Activated CD4-positive, CD25-positive, alpha-beta regulatory T cell treated with anti-CD3 and anti-CD28 coated beads, Interleukin-2, amount 50 U/mL, for 24 hours (primary cell): Measurements from ENCODE around the gene LMX1B.
"Not testable (repeated sequence)": the region's sequence is repeated elsewhere in the genome, so short reads cannot be mapped to it uniquely, and the experiment has no call there.

Source experiments
- ATAC-seq, 2 donors: fragments of 150-1000 bp; cut with Tn5 transposase; one replicate each; pipeline ENCODE4 v1.10.0; 2021; ENCODE audit warnings: mild to moderate bottlenecking in 1 of 2, moderate library complexity in 1 of 2

LMX1B gene

DNA sequence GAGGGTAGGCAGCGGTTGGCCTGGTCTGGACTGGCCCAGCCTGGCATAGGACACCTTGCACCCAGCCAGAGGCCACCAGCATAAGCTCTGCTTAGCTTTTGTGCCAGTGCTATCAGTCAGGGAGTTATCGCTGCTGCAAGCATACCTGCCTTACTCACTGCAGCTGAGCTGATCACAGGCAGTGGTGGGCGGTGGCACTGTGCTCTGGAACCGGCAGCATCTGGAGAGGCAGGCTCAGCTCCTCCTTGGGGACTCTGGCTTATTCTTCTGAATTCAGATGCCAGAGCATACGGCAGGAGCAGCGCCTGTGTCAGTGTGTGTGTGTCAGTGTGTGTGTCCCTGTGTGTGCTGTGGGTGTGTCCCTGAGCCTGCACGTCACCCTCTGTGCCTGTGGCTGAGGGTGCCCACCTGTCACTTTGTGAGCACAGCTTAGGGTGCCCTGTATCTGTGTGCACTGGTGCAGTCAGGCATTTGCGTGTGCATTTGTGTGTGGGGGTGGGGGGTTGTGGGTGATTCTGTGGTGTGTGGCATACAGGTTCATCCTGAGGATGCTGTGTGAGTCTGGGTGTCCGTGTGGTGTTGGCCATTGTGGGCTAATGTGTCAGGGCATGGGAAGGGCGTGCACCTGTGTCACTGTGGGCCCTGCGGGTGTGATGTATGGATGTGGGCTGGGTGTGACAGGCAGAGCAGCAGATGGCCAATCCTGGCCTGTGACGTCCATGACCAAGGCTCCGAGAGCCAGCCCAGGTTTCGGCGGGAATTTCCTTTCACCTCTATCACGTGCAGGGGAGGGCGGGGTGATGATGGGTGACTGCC is 23.5 kb downstream of the LMX1B start:
- no peak for ATAC-seq

DNA sequence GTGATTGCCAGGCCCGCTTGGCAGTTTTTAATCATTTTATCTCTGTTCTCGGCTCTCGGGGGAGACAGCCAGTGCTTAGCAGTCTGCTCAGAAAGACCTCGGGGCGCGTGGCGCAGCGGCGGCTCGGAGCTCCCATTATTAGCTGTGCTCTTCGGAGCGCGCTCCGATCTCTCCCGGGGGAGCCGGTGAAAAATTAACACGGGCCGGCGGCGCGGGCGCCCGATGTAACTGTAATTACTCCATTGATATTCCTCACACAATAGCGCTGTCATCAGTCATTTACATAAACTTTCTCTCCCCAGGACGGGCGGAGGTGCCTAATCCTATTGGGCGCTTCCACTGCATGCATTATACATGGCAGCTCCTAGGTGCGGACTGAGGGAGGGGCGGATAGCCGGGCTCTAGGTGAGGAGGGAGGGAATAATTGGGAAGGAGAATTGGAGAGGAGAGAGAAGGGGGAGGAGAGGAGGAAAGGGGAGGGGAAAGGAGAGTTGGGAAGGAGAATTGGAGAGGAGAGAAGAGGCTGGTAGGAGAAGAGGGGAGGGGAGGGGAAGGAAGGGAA is 24.9 kb downstream of the LMX1B start:
- ATAC-seq, result no peak

GRCh38 chr9:126639318-126640000 is 25.7 kb downstream of the LMX1B start:
- no peak for ATAC-seq

GRCh38 chr9:126641118-126641851 is 27.6 kb downstream of the LMX1B start:
- no peak for ATAC-seq

DNA sequence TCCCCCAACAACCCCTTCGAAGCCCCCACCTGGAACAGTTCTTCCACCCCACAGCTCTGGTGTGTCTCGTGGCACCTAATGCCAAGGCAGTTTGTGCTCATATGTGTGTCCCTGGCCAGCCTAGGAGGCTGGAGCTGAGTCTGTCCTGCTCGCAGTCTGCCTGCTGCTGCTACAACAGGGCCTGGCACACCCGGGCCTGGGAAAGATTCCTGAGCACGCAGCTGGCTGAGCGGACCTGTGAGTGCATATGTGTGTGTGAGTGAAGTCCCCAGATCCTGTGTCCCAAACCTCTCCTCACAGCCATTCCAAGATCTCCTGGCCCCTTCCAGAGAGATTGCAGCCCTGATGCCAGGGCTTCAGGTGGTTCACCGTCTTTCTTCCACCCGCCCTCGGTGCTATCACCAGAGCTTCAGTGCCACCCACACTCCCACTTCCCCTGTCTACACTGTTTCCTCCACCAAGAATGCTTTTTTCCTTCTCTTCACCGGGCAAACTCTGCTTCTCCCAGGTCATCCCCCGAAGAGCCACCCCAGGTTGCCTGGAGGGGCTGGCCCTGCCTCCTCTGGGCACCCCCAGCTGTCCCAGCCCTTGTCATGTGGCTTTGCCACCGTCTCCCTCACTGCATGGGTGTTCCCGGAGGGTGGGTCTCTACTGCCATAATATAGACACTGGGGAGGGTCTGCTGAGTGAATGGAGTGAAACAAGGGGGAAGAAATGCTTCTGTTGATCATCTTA is 28.4 kb downstream of the LMX1B start:
- ATAC-seq, result no peak

DNA sequence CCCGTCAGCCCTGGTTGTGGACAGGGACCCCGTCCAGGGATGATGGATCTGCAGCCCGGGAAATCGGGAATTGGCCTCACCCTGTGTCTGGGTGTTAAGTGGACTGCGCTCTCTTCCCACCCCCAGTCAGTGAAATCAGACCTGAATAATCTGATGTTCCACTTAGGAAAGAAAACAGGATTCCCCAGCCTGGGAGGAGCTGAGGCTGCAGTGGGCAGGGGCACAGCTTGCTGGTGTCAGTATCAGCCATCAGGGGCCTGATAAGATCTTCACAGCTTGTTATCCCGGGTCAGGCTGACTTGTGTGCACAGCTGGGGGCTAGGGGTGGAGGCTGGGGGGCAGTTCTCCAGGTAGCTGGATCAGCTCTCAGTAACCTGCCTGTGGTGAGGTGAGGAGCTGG is 29.1 kb downstream of the LMX1B start:
- no peak for ATAC-seq

GRCh38 chr9:126643945-126644527 is 30.3 kb downstream of the LMX1B start:
- no peak for ATAC-seq

GRCh38 chr9:126646162-126646561 is 32.4 kb downstream of the LMX1B start:
- ATAC-seq, result no peak

DNA sequence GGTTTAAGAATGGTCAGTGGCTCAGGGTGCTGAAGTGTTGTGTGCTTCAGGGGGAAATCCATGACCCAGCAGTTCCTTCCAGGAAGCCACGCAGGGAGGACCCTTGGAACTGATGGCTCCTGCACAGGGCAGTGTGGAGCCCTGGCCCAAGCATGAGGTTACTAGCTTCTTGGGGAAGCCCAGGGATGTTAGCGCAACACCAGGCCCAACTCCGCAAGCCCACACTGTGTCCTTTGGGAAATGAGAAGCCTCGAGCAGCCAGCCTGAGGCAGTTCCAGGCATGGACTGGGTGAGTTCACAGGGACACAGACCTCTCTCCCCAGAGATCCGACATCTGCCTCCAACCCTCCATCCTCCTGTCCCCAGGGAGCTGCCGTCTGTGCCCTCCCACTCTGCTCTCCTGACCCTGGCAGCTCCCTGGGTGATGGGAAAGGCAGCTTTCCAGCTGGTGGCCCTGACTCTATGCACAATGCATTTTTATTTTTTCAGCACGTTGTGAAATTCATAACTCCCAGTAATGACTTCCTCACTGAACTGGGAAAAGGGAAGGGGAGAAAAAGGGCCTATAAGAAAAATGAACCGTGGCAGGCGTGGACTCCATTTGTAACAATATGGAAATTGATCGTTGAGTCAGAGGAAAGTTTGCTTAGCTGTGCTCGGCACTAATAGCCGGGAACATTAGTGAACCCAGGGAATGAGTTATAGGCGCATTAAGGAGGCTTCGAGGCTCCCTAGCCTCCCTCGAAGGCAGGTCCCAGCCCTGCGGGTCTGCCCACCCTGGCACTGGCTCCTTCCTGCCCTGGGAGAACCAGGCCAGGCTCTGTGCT is 34.1 kb downstream of the LMX1B start:
- no peak for ATAC-seq

DNA sequence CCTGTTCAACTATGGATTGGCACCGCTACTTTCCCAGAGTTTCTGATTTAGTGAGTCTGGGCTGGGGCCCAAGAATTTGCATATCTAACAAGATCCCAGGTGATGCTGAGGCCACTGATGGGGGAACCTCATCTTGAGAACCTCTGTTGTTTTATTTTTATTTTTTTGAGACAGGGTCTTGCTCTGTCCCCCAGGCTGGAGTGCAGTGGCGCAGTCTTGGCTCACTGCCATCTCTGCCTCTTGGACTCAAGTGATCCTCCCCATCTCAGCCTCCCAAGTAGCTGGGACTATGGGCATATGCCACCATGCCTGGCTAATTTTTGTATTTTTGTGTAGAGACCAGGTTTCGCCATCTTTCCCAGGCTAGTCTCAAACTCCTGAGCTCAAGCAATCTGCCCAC is 35.7 kb downstream of the LMX1B start:
- no peak for ATAC-seq

DNA sequence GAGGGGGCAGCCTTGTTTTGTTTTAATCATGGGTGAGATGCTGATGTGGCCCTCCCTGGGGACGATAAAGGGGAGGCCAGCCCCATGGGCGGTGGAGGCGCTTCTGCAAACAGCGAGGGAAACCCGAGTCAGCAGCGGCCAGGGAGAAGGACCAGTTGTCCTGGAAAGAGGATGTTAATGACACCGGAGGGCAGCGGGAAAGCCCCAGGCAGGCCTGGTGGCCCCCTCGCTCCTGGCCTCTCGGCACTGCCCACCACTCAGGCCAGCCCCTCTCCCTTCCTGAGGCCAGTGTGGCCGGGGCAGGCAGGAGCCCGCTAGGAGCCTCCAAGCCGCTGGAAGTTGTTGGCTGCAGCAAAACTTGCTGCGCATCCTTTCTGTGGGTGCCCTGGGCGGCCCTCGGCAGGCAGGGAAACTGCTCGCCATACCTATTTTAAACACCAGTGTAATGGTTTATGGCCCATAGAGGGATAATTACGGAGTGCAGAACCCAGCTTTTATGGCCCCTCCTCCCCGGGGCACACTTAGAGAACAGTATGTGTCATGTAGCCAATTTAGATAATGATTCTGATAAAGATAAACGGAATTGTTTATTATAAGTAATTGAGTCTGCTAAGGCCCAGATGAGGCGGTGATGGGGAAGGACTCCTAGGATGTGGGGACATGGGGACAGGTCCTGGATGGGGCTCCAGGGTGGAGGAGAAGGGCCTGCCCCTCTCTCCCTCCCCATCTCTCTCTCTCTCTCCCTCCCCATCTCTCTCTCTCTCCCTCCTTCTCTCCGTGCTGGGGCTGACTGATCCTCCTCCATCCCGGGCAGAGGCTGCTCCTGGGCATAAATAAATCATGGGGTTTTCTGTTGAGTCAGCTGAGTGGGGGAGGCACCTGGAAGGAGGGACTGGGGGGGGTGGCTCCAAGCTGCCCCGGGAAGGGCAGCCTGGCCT is 36.9 kb downstream of the LMX1B start:
- no peak for ATAC-seq

DNA sequence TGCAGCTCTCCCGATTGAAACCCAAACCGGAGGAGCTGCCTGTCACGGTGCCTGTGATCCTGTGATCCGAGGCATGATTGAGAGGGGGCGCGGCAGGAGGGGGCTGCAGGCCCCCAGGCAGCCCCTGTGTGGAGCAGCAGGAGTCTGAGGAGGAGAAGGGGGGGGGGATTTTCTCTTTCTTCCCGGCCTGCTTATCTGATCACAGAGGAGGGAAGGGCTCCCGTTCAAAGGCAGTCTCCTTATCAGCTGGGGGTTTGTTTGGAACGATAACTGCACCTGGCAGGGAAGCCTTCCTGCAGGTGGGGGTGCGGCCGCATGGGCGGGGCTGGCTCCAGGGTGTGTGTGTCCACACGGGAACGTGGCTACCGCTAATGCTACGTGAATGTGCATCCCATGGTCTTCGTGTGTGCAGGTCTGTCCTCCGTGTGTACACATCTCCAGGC is 38.4 kb downstream of the LMX1B start:
- no peak for ATAC-seq

GRCh38 chr9:126654124-126654523 is 40.4 kb downstream of the LMX1B start:
- no peak for ATAC-seq

- ATAC-seq, result not testable (repeated sequence)
These were observed 42.5 kb downstream of the LMX1B start for GRCh38 chr9:126656214-126656613.

GRCh38 chr9:126658201-126658825 is 44.6 kb downstream of the LMX1B start:
- ATAC-seq, result no peak

DNA sequence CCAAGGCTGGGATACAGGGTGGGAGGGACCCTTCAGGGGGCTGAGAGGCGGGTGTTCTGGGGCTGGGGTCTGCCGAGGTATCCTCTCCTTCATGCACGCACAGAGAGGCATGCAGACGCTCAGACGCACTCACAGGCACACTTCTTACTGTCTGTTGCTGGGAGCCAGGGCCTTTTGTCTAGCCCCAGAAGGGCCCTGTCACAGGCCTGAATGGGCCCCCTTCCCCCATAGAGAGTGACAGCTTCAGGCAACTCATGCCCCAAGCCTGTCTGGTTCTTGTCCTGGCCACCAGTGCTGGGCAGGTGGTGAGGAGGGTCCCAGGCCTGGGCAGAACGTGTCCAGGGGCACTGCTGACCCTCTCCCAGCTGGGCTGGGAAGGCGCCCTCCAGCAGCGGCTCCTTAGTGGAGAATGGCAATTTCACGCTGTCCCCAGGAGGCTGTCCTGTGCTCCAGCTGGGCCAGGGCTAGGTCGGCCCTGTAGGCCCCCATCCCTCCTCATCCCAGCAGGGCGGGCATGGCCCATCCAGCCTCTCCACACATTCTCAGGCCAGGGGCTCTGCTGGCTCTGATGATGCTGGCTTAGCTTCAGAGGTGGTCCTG is 45.3 kb downstream of the LMX1B start:
- no peak for ATAC-seq

- no peak for ATAC-seq
These were observed 47.4 kb downstream of the LMX1B start for GRCh38 chr9:126661122-126661520.

DNA sequence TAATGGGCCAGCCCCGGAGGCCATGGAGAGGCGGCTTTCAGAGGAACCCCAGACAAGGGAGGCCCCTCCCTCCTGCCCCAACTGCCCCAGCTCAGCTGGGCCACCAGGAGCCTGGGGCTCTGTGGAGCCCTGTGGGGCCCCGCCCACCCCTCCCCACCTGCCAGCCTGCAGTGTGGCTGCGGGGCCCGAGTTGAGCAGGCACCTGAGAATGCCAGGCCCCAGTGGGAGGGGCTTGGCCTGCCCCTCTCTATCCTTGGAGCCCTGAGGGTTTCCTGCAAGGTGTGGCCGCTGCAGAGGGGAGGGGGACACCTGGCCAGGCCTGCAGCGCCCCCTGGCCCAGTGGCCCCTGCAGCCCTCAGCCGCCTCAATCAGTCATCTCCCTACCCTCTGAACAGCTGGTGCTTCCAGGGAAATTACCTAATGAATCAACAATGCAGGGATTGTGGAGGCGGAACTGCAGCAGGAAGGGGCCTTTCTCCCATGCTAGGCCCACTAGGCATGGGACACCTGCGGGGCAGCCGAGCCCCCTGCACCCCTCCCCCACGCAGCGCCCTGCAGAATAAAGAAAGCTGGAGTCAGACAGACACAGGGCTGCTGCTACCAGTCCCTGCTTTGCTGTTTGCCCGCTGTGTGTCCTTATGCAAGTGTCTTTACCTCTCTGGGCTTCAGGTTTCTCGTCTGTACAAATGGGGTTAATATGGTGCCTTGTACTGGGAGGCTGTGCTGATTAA is 48.0 kb downstream of the LMX1B start:
- no peak for ATAC-seq
